Spinal cord (tissue), 10 donors: ENCODE data around the gene LLCFC1. TPM values are rescaled to one million over a fixed set of nuclear protein-coding genes. Genes with fewer than 3 reads are reported as not detected.

Experiments used
- DNase-seq, 6 donors: peaks; one replicate each; pipeline versions ENCODE4 v3.0.0 to v3.0.0-alpha.2; 2013 to 2015; ENCODE audit warnings: low spot score in 6 of 6, low read depth in 4 of 6
- H3K27ac ChIP-seq: one replicate; pipeline ENCODE4 v1.5.1; 2013; ENCODE audit warnings: low read depth, low read length, control low read depth
- H3K27me3 ChIP-seq: one replicate; pipeline ENCODE4 v1.6.1; 2013; ENCODE audit warnings: low read length; ENCODE audit not compliant: control insufficient read depth, insufficient read depth
- H3K36me3 ChIP-seq: one replicate; pipeline ENCODE4 v1.6.1; 2013; ENCODE audit warnings: low read length; ENCODE audit not compliant: control insufficient read depth, insufficient read depth
- H3K4me1 ChIP-seq: one replicate; pipeline ENCODE4 v1.6.1; 2013; ENCODE audit warnings: low read length; ENCODE audit not compliant: control insufficient read depth, insufficient read depth
- H3K4me3 ChIP-seq: one replicate; pipeline ENCODE4 v1.5.1; 2013; ENCODE audit warnings: low read depth, low read length, control low read depth
- H3K9me3 ChIP-seq: one replicate; pipeline ENCODE4 v1.6.1; 2013; ENCODE audit warnings: low read length; ENCODE audit not compliant: control insufficient read depth, insufficient read depth
- WGBS: methylation state at CpG from one replicate; pipeline ENCODE4 v1.1.5; 2013; ENCODE audit warnings: missing lambda C conversion rate; ENCODE audit not compliant: insufficient coverage; 5-methylcytosine and 5-hydroxymethylcytosine counted together
- polyA plus RNA-seq, 2 donors: library from polyadenylated mRNA; unstranded; fragments of 120-200 nt; gene quantifications; one replicate each; pipeline ENCODE4 v1.2.1, GENCODE V29; 2013; ENCODE audit not compliant: insufficient read length in 2 of 2
- total RNA-seq, 2 donors: library from RNA; depleted of rRNA in 1 of 2; stranded (reverse); fragments of 120-200 nt in 1 of 2; fragments of >200 nt in 1 of 2; gene quantifications; one replicate each; pipeline versions ENCODE4 v1.2.3 to v1.2.4, GENCODE V29; 2013 to 2014
- donor health status: healthy.

LLCFC1 gene
- total and polyA plus RNA-seq, 4 donors: 0.38 TPM; not detected in 3

- H3K4me3 ChIP-seq: no peak overlapping the region
- H3K27ac ChIP-seq: no peak overlapping the region
- H3K4me1 ChIP-seq: no peaks in the 10 kb centered on the region
- H3K36me3 ChIP-seq: no peaks in the 10 kb centered on the region
- no peaks in the 10 kb centered on the region for H3K9me3 ChIP-seq
- DNase-seq: no peak
- 78% methylated on average over 12 of the region's 12 CpGs for WGBS
- H3K27me3 ChIP-seq: no peaks in the 10 kb centered on the region
Observed at GRCh38 chr7:142934056-142934455, 5.2 kb upstream of the LLCFC1 start.

- DNase-seq: no peak
- 90% methylated on average over 8 of the region's 12 CpGs for WGBS
- Histone ChIP-seq H3K36me3 (no peaks in the 10 kb centered on the region), H3K27me3 (no peaks in the 10 kb centered on the region), H3K4me1 (no peaks in the 10 kb centered on the region), H3K4me3 (no peak overlapping the region), H3K27ac (no peak overlapping the region), H3K9me3 (no peaks in the 10 kb centered on the region)
Observed at GRCh38 chr7:142935941-142936565, 3.2 kb upstream of the LLCFC1 start.

- Histone ChIP-seq H3K4me1 (no peaks in the 10 kb centered on the region), H3K36me3 (no peaks in the 10 kb centered on the region), H3K27ac (no peak overlapping the region), H3K4me3 (no peak overlapping the region), H3K9me3 (no peaks in the 10 kb centered on the region), H3K27me3 (no peaks in the 10 kb centered on the region)
- no peak for DNase-seq
- 93% methylated on average over 4 of the region's 4 CpGs for WGBS
Observed at GRCh38 chr7:142938611-142939010, 673 bp upstream of the LLCFC1 start.

- Histone ChIP-seq H3K27me3 (no peaks in the 10 kb centered on the region), H3K4me1 (no peaks in the 10 kb centered on the region), H3K9me3 (no peaks in the 10 kb centered on the region), H3K27ac (no peak overlapping the region), H3K36me3 (no peaks in the 10 kb centered on the region), H3K4me3 (no peak overlapping the region)
- DNase-seq: no peak
- 79% methylated on average over 10 of the region's 10 CpGs for WGBS
Observed at GRCh38 chr7:142940966-142941535, 1.8 kb downstream of the LLCFC1 start.

GRCh38 chr7:142941541-142941940 lies 2.3 kb downstream of the LLCFC1 start:
- Histone ChIP-seq H3K4me3 (no peak overlapping the region), H3K36me3 (no peaks in the 10 kb centered on the region), H3K27me3 (no peaks in the 10 kb centered on the region), H3K4me1 (no peaks in the 10 kb centered on the region), H3K27ac (no peak overlapping the region), H3K9me3 (no peaks in the 10 kb centered on the region)
- 98% methylated on average over 7 of the region's 7 CpGs for WGBS
- no peak for DNase-seq

- DNase-seq: no peak
- Histone ChIP-seq H3K4me3 (no peak overlapping the region), H3K27me3 (no peaks in the 10 kb centered on the region), H3K9me3 (no peaks in the 10 kb centered on the region), H3K4me1 (no peaks in the 10 kb centered on the region), H3K36me3 (no peaks in the 10 kb centered on the region), H3K27ac (no peak overlapping the region)
- WGBS: 98% methylated on average over 6 of the region's 6 CpGs
Observed at GRCh38 chr7:142942746-142943145, 3.5 kb downstream of the LLCFC1 start.

- H3K27ac ChIP-seq: no peak overlapping the region
- H3K4me3 ChIP-seq: no peak overlapping the region
- H3K27me3 ChIP-seq: no peaks in the 10 kb centered on the region
- H3K9me3 ChIP-seq: no peaks in the 10 kb centered on the region
- 88% methylated on average over 4 of the region's 7 CpGs for WGBS
- no peaks in the 10 kb centered on the region for H3K4me1 ChIP-seq
- H3K36me3 ChIP-seq: no peaks in the 10 kb centered on the region
- no peak for DNase-seq
Observed at GRCh38 chr7:142943706-142944268, 4.5 kb downstream of the LLCFC1 start.

GRCh38 chr7:142945001-142945400 lies 5.7 kb downstream of the LLCFC1 start:
- no peak for DNase-seq

GRCh38 chr7:142948603-142949002 lies 9.3 kb downstream of the LLCFC1 start:
- no peaks in the 10 kb centered on the region for H3K4me1 ChIP-seq
- no peaks in the 10 kb centered on the region for H3K27me3 ChIP-seq
- 89% methylated on average over 4 of the region's 4 CpGs for WGBS
- no peak overlapping the region for H3K27ac ChIP-seq
- H3K4me3 ChIP-seq: no peak overlapping the region
- H3K36me3 ChIP-seq: no peaks in the 10 kb centered on the region
- DNase-seq: no peak
- H3K9me3 ChIP-seq: no peaks in the 10 kb centered on the region

More at GRCh38 chr7:142945001-142945400, 5.7 kb downstream of the LLCFC1 start:
- Histone ChIP-seq H3K4me1 (no peaks in the 10 kb centered on the region), H3K4me3 (no peak overlapping the region), H3K27me3 (no peaks in the 10 kb centered on the region), H3K27ac (no peak overlapping the region), H3K36me3 (no peaks in the 10 kb centered on the region), H3K9me3 (no peaks in the 10 kb centered on the region)
- 74% methylated on average over 2 of the region's 3 CpGs for WGBS

GRCh38 chr7:142950235-142950634 lies 11.0 kb downstream of the LLCFC1 start:
- no peak overlapping the region for H3K4me3 ChIP-seq
- H3K4me1 ChIP-seq: no peaks in the 10 kb centered on the region
- peaks cover 2% of the 10 kb centered on the region for H3K9me3 ChIP-seq
- H3K27me3 ChIP-seq: no peaks in the 10 kb centered on the region
- H3K27ac ChIP-seq: no peak overlapping the region
- no peak for DNase-seq
- no peaks in the 10 kb centered on the region for H3K36me3 ChIP-seq
